GM12872 (cell line): ENCODE results near the gene TPGS1.

Experiments used
- CTCF ChIP-seq: IDR thresholded peaks from 3 replicates; pipeline ENCODE4 v1.5.1; 2011; ENCODE audit warnings: low read depth, mild to moderate bottlenecking, low read length, moderate library complexity; ENCODE audit not compliant: insufficient read depth

The TPGS1 gene

GRCh38 chr19:463483-464207 is 43.7 kb upstream of the TPGS1 start:
- TF ChIP-seq CTCF, result no peak

- no peak for TF ChIP-seq CTCF
Measured at GRCh38 chr19:464208-464545, 43.1 kb upstream of the TPGS1 start.

GRCh38 chr19:465056-465816 is 42.1 kb upstream of the TPGS1 start:
- no peak for TF ChIP-seq CTCF

GRCh38 chr19:467554-467953 is 39.7 kb upstream of the TPGS1 start:
- no peak for TF ChIP-seq CTCF

GRCh38 chr19:468587-469256 is 38.6 kb upstream of the TPGS1 start:
- no peak for TF ChIP-seq CTCF

- no peak for TF ChIP-seq CTCF
Measured at GRCh38 chr19:469833-470232, 37.5 kb upstream of the TPGS1 start.

GRCh38 chr19:470701-471100 is 36.6 kb upstream of the TPGS1 start:
- TF ChIP-seq CTCF, result no peak
